Thyroid gland (tissue), 4 donors: ENCODE results near the gene PDCD4.

Experiments
- CTCF ChIP-seq, 6 experiments: fragments of 200-600 bp in 3 of 6; fragments of 450-650 bp in 3 of 6; sonication (generic) in 3 of 6; IDR thresholded peaks; one replicate each; pipeline ENCODE4 v1.5.1; 2016 to 2019; ENCODE audit warnings: antibody characterized with exemption in 6 of 6, mild to moderate bottlenecking in 2 of 6, inconsistent platforms in 1 of 6, moderate library complexity in 1 of 6
- POLR2A ChIP-seq, 2 donors: fragments of 450-650 bp; IDR thresholded peaks; one replicate each; pipeline ENCODE4 v1.6.1; 2017; ENCODE audit warnings: antibody characterized with exemption in 2 of 2, mild to moderate bottlenecking in 2 of 2, moderate library complexity in 1 of 2

GRCh38 chr10:110944792-110945396 is 73.2 kb downstream of the PDCD4 start:
- no peak for TF ChIP-seq CTCF (IDR thresholded peaks at IDR 0.05)
- TF ChIP-seq POLR2A (IDR thresholded peaks at IDR 0.05), result no peak
